A549 (cell line): ENCODE data around the gene GRK5.

Source experiments
- CHD4 ChIP-seq: fragments of 200-600 bp; sonication (generic); IDR thresholded peaks from 2 replicates; pipeline ENCODE4 v1.6.1; 2016; ENCODE audit warnings: antibody characterized with exemption, mild to moderate bottlenecking, borderline replicate concordance
- CTCF ChIP-seq: fragments of >200 bp; sonication (Bioruptor Twin); formaldehyde crosslinking; IDR thresholded peaks from 3 replicates; pipeline ENCODE4 v1.5.1; 2016
- EP300 ChIP-seq, 2 experiments: fragments of >200 bp; sonication (Bioruptor Twin); formaldehyde crosslinking; IDR thresholded peaks; 2 replicates in 1 of 2; 3 replicates in 1 of 2; pipeline ENCODE4 v1.6.1; 2016 to 2017
- JUN ChIP-seq, 2 experiments: fragments of >200 bp; sonication (Bioruptor Twin); formaldehyde crosslinking; IDR thresholded peaks; 2 replicates in 1 of 2; 3 replicates in 1 of 2; pipeline ENCODE4 v1.6.1; 2016 to 2017
- MYC ChIP-seq: IDR thresholded peaks from 2 replicates; pipeline ENCODE4 v1.6.1; 2012; ENCODE audit warnings: mild to moderate bottlenecking, inconsistent platforms, low read length, improper control_type of control experiment, borderline replicate concordance
- PBX3 ChIP-seq: IDR thresholded peaks from 2 replicates; pipeline ENCODE4 v1.6.1; 2012
- PHF8 ChIP-seq: fragments of 200-600 bp; sonication (generic); IDR thresholded peaks from 2 replicates; pipeline ENCODE4 v1.6.1; 2016; ENCODE audit warnings: low read depth, mild to moderate bottlenecking, antibody characterized with exemption, moderate library complexity, borderline replicate concordance
- POLR2A ChIP-seq: IDR thresholded peaks from 2 replicates; pipeline ENCODE4 v1.6.1; 2012; ENCODE audit warnings: mild to moderate bottlenecking, low read length
- POLR2AphosphoS2 ChIP-seq: conservative IDR thresholded peaks from 2 replicates; pipeline ENCODE4 v1.6.1; 2012; ENCODE audit warnings: low read length, improper control_type of control experiment, inconsistent platforms
- RCOR1 ChIP-seq: fragments of 150-350 bp; IDR thresholded peaks from 2 replicates; pipeline ENCODE4 v1.6.1; 2014; ENCODE audit warnings: antibody characterized with exemption, low read length, low read depth
- REST ChIP-seq: fragments of 200-600 bp; sonication (generic); IDR thresholded peaks from 2 replicates; pipeline ENCODE4 v1.6.1; 2016; ENCODE audit warnings: antibody characterized with exemption, mild to moderate bottlenecking, moderate library complexity
- RFX5 ChIP-seq: fragments of 450-650 bp; IDR thresholded peaks from 2 replicates; pipeline ENCODE4 v1.7.1; 2014; ENCODE audit warnings: antibody characterized with exemption, mild to moderate bottlenecking, moderate library complexity
- SMC3 ChIP-seq: fragments of >200 bp; sonication (Bioruptor Twin); formaldehyde crosslinking; IDR thresholded peaks from 3 replicates; pipeline ENCODE4 v1.6.1; 2018; ENCODE audit warnings: inconsistent platforms
- SREBF2 ChIP-seq: fragments of 450-650 bp; IDR thresholded peaks from 2 replicates; pipeline ENCODE4 v1.6.1; 2014; ENCODE audit warnings: mild to moderate bottlenecking, moderate library complexity

- TF ChIP-seq CTCF (no peak), PBX3 (no peak), EP300 (IDR thresholded peaks at IDR 0.05) (no peak), MYC (no peak), RCOR1 (no peak), SMC3 (no peak), CHD4 (no peak), POLR2AphosphoS2 (no peak), SREBF2 (no peak), POLR2A (no peak), JUN (IDR thresholded peaks at IDR 0.05) (no peak), PHF8 (no peak), REST (no peak), RFX5 (no peak)
Measured at GRCh38 chr10:119233123-119233820, 25.9 kb downstream of the GRK5 start.
